Left renal cortex interstitium (tissue), 4 donors: ENCODE measurements around the gene GSTT2. TPM values are rescaled to one million over a fixed set of nuclear protein-coding genes. Genes with fewer than 3 reads are reported as not detected.
"Not testable (repeated sequence)": the region's sequence is repeated elsewhere in the genome, so short reads cannot be mapped to it uniquely, and the experiment has no call there.

Experiments
- DNase-seq, 4 donors: peaks; one replicate each; pipeline ENCODE4 v3.0.0-alpha.2; 2013; ENCODE audit warnings: low read depth in 4 of 4, low spot score in 2 of 4, missing footprints in 1 of 4
- polyA plus RNA-seq, 4 donors: library from polyadenylated mRNA; unstranded; fragments of 120-200 nt; gene quantifications; one replicate each; pipeline ENCODE4 v1.2.1, GENCODE V29; 2013; ENCODE audit not compliant: insufficient read length in 4 of 4

The GSTT2 gene
- polyA plus RNA-seq, 4 donors = 0.60 to 4.8 (median 1.5) TPM

DNA sequence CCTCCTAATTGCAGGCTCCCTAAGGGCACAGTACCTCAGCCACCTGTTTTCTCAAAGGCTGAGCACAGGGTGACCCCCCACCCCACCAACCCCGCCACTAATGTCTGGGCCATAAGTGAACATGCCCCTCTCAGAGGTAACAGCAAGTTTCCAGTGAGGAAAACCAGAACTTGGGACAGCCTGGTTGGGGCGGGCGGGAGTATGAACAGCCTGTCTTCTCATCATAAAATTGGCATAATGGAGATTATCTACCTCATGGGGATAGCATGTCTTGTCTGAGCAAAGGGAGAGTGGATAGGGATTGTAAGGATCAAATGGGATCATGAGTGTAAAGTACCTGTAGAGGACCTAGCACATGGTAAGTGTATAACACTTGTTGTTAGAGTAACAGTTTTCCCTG, 8.0 kb upstream of the GSTT2 start:
- DNase-seq = not testable (repeated sequence)

DNA sequence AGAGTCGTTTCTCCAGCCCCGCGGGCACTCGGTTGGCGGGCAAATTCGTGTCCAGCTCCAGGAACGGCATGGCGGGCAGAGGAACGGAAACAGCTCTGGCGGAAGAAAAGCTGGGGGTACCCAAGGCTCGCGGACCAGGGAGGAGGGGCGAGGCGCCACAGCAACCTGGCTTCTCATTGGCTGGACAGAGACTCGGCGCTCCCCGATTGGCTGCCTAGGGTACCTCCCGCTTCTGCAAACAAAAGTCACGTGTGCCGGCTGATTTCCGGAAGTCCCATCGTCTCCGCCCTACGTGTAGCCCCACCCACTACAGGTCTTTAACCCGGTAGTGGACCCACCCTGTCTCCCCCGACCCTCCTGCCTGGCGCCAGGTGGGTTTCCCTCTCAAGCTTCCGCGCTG, 5.6 kb upstream of the GSTT2 start, which contains the start of gene DDT:
DDT (minus strand) TSS at position 97 of the 400 bp plus-strand sequence; CDS start at position 70, 27 bp downstream.
- not testable (repeated sequence) for DNase-seq

DNA sequence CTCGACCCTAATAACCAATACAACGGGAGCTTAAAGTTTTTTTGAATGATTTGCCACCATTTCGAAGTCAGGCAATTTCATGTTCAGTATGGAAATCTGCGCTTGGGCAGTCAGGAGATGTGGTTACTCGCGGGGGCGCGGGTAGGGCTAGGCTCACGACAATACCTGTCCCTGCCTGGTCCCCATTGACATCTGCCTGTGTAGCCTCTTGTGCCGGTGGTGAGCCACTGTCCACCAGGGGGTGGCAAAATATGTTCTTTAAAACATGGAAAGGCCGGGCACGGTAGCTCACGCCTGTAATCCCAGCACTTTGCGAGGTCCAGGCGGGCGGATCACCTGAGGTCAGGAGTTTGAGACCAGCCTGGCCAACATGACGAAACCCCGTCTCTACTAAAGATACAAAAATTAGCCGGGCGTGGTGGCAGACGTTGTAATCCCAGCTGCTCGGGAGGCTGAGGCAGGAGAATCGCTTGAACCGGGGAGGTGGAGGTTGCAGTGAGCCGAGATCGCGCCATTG, 5.0 kb upstream of the GSTT2 start:
- not testable (repeated sequence) for DNase-seq

DNA sequence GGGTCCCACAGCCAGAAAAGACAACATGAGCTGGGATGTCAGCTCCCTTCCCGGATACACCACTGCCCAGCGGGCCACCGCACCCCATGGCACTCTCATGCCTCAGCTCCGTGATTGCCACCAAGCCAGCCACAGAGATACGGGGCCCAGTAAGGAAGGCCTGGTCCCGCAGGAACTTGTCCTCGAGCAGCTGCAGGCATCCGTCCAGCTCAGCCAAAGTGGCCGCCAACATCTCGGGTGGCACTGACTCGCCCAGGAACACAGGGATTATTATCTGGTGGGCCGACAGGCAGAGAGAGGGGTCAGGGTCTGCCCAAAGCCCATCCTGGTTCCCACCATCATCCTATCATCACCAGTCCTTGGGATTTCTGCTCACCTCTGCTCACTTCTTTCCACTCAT, 2.6 kb upstream of the GSTT2 start:
- not testable (repeated sequence) for DNase-seq

DNA sequence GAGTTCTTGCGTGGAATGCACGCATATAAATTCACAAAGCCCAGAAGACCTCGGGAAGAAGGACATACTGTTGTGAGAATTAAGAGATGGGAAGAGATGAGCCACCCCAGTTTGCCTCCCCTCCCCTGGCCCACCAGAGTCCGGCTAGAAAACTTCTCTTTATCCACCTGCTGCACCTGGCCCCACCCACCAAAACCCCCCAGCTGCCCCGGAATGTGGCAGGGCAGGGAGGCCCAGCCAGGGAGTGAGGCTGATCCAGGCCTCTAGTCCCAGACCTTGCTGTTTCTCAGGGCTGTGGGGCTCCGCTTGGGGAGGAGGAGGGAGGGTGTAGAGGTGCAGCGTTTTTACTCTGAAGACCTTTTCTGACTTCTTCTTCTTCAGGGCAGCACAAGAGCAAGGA, 633 bp downstream of the GSTT2 start:
- DNase-seq = not testable (repeated sequence)

DNA sequence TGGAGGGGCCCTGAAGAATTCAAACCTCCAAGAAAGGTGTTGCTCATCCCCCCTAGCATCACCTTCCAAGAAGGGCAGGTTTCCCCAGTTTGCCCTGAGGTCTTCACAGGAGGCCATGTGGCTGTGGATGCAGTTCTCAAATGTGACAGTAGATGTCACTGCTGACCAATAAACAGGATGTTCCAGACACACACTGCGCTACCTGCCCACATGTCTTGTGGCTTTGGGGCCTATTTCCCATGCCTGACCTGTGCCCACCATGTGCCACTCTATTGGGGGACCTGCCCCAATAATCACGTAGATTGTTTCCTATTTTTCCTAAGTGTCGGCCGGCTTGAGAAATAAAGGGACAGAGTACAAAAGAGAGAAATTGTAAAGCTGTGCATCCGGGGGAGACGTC, 4.5 kb downstream of the GSTT2 start:
- peak in 1 of 4 donors; percentile 28 for DNase-seq

DNA sequence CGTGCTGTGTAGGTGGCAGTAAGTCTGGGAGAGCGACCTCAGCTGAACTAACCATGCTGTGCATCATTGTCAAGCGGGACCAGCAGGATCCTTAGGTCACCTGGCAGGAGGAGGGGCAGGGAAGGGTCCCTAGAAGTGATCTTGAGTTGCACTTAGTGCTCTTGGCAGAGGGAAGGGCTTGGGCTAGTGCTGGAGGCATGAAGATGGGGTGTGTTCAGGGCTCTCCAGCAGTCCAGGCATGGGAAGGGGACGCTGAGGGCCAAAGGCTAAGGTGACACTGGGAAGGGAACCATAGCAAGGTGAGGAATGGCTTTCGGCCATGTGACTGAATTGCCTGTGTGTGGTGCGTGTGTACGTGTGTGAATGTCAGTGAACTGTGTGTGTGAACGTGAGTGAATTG, 6.2 kb downstream of the GSTT2 start:
- not testable (repeated sequence) for DNase-seq

DNA sequence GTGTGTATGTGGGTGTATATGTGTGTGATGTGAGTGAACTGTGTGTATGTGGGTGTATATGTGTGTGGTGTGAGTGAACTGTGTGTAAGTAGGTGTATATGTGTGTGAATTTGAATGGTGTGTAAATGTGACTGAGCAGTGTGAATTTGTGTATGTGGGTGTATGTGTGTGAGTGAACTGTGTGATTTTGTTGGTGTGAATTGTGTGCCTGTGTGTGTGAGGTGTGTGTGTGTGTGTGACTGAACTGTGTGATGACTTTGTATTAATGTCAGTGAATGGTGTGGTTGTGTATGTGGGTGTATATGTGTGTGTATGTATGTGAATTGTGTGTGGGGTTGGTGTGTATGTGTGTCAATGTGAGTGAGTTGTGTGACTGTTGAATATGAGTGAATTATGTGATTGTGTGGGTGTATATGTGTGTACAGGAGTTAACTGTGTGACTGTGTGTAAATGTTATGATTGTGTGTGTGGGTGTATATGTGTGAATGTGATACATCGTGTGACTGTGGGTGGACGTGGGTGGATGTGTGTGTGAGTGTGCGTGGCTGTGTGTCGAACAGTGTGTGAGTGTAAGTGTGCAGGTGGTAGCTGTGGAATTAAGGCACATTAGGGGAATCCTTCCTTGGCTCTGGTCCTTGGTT, 6.7 kb downstream of the GSTT2 start:
- DNase-seq = not testable (repeated sequence)

DNA sequence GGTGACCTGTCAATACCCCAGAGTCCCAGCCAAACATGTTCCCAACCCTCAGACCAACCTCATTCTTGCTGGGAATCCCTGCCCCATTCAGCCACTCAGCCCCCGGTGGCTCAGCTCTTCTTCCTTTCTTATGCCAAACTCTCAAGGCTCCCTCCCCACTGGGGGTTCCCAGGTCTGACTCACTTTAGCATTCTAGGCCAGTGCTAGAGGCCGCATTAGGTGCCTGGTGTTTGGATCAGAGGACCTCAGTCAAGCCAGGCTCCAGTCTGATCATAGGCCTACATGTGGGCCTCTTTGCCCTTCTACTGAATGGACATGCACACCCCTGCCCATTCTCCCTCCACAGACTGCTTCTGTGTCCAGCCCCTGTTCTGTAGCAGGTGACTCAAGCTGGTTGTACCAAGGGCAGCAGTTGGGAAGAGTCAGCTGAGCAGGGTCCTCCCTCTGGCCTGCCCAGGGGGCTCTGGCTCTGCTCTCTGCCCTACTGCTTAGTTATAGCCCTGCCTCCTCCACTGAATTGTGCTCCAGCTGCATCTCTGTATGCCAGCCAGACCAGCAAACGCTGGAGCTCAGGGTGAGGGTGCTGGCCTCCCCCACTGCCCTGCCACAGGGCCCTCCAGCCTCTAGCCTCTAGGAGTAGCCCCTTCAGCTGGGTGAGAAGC, 9.8 kb downstream of the GSTT2 start:
- not testable (repeated sequence) for DNase-seq

DNA sequence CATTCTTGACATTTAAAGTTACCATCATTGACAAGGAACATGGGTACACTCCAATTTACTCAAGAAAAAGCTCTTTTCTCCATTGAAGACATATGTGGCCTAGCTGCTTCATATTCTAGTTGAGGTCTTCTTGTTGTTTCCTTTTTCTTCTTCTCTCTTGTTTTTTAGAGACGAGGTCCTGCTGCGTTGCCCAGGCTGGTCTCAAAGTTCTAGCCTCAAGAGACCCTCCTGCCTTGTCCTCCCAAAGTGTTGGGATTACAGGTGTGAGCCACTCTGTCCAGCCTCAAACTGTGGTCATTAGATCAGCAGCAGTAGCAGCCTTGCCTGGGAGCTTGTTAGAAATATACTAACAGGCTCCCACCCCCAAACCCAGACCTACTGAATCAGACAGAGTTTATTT, 13.1 kb downstream of the GSTT2 start:
- not testable (repeated sequence) for DNase-seq

DNA sequence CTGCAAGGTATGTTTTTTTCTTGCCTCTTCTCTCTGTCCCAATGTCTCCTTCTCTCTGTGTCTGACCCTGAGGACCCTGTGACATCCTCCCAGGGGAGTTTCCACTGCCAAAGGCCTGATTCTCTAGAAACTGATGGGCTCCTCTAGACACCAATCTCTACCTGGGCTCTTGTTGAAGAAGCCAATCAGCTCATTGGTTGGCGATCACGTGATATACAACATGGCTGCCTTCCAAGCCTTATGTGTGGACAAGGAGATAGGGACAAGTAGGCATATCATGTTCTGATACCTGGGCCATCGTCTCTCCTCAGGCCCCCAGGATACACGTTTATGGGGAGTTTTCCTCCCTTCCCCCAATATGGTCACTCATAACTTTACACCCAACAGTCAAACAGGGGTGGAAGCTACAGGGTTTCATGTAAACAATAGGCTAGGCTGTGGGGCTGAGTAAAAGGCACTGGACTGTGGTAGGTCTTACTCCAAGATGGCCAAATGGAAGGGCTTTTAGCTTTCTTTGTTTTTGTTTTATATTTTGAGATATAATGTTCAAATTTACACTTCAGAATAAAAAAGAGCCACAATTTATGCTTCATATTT, 13.7 kb downstream of the GSTT2 start:
- not testable (repeated sequence) for DNase-seq

DNA sequence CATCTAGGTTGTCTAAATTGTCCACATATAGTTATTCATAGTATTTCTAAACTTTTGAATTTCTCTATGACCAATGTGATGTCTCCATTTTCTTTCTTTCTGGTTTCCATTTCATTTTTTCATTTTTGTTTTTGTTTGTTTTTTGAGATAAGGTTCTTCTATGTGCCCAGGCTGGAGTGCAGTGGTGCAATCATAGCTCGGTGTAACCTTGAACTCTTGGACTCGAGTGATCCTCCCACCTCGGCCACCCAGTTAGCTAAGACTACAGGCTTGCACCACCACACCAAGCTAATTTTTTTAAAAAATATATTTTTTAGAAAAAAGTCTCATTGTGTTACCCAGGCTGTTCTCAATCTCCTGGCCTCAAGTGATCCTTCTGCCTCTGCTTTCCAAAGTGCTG, 17.2 kb downstream of the GSTT2 start:
- no peak for DNase-seq

DNA sequence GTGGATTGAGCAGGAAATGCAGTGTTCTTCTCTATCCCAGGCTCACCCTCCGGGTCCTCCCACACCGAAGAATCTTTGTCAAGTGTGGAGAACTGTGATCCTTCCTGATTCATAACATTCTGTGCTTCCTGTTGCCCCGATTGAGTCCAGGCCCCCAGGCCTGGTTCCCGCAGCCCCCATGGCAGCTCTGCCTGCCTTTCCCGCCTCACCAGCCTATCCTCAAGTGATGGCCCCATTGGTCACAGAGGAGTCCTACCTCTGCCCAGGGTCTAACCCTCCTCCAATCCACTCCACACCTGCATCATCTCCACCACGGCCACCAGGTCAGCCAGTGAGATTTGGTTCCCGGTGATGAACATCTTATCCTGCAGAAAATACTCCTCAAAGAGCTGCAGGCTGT, 19.8 kb downstream of the GSTT2 start:
- DNase-seq = not testable (repeated sequence)

DNA sequence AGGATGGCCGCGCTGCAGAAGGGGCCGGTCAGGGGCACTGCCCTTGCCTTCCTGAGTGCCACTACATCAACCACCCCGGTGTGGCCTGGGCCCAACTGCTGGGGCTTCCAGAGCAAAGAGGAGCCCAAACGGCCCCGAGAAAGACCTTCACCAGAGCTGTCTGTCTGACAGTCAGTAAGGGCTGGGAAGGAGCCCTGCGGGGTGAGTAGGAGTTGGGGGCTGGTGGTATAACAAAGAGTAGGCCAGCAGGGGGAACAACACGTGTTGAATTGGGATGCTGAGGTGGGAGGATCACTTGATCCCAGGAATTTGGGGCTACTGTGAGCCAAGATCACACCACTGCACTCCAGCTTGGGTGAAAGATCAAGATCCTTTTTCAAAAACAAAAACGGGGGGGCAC, 21.4 kb downstream of the GSTT2 start:
- no peak for DNase-seq

DNA sequence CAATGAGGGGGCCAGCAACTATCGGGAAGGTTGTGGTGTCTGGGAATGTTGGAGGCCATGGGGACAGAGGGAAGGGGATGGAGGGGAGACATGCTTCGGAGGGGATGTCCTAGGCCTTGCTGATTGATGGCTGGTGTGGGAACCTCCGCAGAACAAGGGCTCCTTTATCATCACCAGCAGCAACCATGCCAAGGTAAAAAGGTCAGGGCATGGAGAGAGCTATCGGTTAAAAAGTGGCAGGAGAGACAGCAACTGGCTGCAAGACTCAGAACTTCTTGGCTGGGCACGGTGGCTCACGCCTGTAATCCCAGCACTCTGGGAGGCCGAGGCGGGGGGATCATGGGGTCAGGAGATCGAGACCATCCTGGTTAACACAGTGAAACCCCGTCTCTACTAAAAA, 22.3 kb downstream of the GSTT2 start:
- no peak for DNase-seq

DNA sequence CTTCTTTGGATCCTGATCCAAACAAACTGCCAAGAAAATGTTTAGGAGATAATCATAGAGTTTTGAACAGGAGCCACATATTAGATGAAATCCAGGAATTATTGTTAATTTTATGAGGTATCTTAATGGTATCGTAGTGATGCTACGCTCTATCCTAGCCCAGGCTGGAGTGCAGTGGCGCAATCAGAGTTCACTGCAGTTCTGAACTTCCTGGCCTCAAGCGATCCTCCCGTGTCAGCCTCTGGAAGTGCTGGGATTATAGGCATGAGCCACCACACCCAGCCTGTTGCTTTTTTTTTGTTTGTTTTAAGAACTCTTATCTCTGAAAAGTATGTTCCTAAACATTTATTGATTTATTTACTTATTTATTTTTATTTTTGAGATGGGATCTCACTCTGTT, 22.9 kb downstream of the GSTT2 start:
- DNase-seq = no peak

DNA sequence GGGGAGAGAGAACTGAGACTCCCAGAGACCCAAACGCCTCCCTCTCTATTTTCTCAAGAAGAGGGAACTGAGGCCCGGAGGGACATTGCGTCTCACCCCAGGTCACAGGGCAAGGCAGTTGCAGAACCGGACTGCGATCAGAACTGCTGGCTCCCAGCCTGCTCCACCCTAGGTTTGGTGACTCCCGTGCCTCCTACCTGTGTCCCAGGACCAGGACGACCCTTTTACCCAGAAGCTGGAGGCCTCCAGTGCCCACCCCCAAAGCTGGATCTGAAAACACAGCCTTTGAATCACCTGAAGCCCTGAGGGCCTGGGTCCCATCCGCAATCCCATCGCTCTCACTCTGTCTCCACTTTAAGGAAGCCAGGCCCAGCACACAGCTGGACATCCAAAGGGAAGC, 24.0 kb downstream of the GSTT2 start:
- DNase-seq = no peak

DNA sequence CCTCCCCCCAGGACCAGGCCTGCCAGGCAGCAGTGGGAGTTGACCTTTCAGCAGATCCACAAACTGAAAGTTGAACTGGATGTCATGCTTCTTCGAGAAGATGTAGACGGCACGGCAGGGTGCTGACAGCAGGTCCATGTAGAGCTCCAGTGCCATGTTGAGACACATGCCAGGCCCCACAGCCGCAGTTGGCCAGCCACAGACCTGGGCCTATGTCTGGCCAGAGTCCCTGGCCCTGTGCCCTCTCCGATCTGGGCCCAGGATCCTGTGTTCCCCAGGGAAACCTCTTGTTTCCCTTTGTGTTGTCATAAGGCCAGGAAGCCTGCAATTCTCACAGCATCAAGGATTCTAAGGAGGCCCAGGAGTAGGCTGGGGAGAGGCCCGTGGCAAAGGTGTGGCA, 25.3 kb downstream of the GSTT2 start, which contains the start of gene GSTT4:
GSTT4 (minus strand) TSS at position 253 of the 400 bp plus-strand sequence; CDS start at position 156, 97 bp downstream.
- DNase-seq = no peak

DNA sequence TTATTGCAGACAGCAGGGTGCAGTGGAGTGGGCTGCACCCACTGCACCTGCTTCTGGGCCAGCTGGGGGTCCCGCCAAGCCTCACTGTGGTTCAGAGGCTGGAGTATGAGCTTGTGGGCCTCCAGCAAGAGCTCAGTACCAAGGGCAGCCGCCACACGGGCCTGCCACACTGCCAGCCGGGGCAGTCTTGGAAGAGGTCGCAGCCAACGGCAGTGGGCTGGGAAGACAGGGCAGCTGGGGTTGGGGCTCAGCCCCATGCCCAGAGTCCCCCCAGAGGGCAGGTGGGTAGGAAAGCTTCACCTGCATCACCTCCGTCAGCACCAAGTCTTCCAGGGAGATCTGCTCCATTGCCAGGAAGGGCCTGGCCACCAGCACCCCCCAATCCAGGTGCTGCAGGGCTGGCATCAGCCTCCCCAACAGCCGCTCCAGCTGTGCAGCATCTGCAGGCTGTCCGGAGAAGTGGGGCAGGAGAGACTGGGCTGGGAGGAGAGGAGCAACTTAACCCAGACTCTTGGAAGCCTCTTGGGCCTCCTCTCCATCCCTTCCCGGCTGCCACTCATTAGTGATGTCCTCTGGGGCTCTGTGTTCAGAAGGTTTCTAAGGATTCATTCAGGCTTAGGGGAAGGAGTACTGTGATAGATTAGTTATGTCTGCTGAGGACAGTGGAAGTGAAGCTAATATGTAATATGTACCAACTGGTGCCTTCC, 26.4 kb downstream of the GSTT2 start:
- no peak for DNase-seq

DNA sequence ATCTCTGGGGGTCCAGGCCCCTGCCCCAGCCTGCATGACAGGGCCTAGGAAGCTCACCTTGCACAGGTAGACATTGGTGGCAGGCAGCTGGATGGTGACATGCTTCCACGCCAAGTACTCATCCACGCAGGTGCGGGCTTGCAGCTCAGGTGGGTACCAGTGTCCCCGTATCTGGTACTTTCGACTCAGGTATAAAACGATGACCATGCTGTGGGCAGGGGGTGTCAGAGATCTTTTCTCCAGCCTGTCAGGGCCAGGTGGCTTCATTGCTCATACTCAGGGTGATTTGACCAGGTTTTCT, 26.9 kb downstream of the GSTT2 start:
- no peak for DNase-seq
